Cardiac muscle cell (in vitro differentiated cells and primary cell): ENCODE data around the gene CORO1C. TPM values are rescaled to one million over a fixed set of nuclear protein-coding genes. Genes with fewer than 3 reads are reported as not detected.

Experiments used
- DNase-seq, 2 donors: peaks; one replicate each; pipeline versions ENCODE4 v3.0.0 to v3.0.0-alpha.2; 2010 to 2017; ENCODE audit warnings: low read depth in 1 of 2, low spot score in 1 of 2
- H3K27ac ChIP-seq: fragments of 200-600 bp; sonication (generic); 2 replicates; pipeline ENCODE4 v1.5.1; 2016
- H3K27me3 ChIP-seq: fragments of 200-600 bp; sonication (generic); 2 replicates; pipeline ENCODE4 v1.6.0; 2016; ENCODE audit warnings: control low read depth
- H3K36me3 ChIP-seq: fragments of 200-600 bp; sonication (generic); 2 replicates; pipeline ENCODE4 v1.5.1; 2016; ENCODE audit warnings: control low read depth
- H3K4me1 ChIP-seq: fragments of 200-600 bp; sonication (generic); 2 replicates; pipeline ENCODE4 v1.8.1; 2017; ENCODE audit warnings: low read depth, mild to moderate bottlenecking, mixed run types
- H3K4me3 ChIP-seq: fragments of 200-600 bp; sonication (generic); 2 replicates; pipeline ENCODE4 v1.5.1; 2016; ENCODE audit warnings: mild to moderate bottlenecking
- H3K9me3 ChIP-seq: fragments of 200-600 bp; sonication (generic); 2 replicates; pipeline ENCODE4 v1.5.1; 2017; ENCODE audit warnings: low read depth, mild to moderate bottlenecking, control low read depth
- polyA plus RNA-seq: library from polyadenylated mRNA; unstranded; fragments of >200 nt; fragmentation: Nextera tagmentation; extraction: Ambion mirVana; gene quantifications from 2 replicates; pipeline ENCODE4 v1.2.1, GENCODE V29; 2016
- total RNA-seq: library from RNA; depleted of rRNA; stranded (reverse); fragments of >200 nt; gene quantifications from 2 replicates; pipeline ENCODE4 v1.2.3, GENCODE V29; 2016
- TF ChIP-seq, protein P1 (sequence below): IDR thresholded peaks from 2 replicates; pipeline ENCODE4 v1.5.1; 2012; ENCODE audit warnings: low read depth, mild to moderate bottlenecking, low read length

The CORO1C gene
- total and polyA plus RNA-seq, 2 experiments from 2014 or later, result 65.4 to 72.5 TPM

- TF ChIP-seq, protein P1, sequence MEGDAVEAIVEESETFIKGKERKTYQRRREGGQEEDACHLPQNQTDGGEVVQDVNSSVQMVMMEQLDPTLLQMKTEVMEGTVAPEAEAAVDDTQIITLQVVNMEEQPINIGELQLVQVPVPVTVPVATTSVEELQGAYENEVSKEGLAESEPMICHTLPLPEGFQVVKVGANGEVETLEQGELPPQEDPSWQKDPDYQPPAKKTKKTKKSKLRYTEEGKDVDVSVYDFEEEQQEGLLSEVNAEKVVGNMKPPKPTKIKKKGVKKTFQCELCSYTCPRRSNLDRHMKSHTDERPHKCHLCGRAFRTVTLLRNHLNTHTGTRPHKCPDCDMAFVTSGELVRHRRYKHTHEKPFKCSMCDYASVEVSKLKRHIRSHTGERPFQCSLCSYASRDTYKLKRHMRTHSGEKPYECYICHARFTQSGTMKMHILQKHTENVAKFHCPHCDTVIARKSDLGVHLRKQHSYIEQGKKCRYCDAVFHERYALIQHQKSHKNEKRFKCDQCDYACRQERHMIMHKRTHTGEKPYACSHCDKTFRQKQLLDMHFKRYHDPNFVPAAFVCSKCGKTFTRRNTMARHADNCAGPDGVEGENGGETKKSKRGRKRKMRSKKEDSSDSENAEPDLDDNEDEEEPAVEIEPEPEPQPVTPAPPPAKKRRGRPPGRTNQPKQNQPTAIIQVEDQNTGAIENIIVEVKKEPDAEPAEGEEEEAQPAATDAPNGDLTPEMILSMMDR, result no peak
- Histone ChIP-seq H3K27me3 (no peaks in the 10 kb centered on the region), H3K4me1 (peaks cover 37% of the 10 kb centered on the region), H3K27ac (no peak overlapping the region), H3K4me3 (no peak overlapping the region), H3K9me3 (no peaks in the 10 kb centered on the region), H3K36me3 (no peaks in the 10 kb centered on the region)
- DNase-seq, result no peak
These were observed 6.5 kb downstream of the CORO1C start for GRCh38 chr12:108724890-108725151.

DNA sequence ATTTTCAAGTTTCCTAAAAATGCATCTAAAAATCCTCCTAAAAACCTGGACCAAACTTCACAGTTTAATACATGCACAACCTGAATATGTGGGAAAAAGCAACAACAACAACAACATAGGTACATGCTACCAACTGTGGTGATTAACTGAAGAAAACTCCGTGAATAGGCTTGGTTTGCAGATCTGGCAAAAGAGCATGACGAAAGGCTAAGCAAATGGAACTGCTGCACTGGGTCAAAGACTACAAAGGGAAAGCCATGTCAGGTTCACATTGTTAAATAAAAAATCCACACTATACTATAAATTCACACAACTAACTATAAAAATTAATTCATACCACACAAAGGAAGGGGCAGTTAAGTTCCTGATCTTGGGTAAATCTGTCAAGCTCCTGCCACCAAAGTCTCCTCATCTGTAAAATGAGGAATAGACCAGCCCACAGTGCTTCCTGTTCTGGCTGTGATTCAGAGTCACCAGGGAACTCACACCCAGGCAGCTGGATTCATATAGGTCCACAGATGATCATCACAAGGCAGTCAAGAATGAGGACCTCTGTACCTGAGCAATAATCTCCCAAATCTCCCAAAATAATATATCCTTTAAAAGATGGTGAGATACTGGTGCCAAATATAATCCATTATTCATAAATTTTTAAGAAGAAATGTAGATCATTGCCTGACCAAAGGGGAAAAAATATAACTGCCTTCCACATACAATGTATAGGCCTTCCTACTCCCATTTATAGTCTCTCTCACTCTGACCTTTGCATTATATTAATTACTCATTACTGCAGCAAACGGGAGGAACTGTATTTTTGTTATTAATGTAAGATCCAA, 7.0 kb downstream of the CORO1C start:
- Histone ChIP-seq H3K4me3 (no peak overlapping the region), H3K27me3 (no peaks in the 10 kb centered on the region), H3K9me3 (no peaks in the 10 kb centered on the region), H3K36me3 (no peaks in the 10 kb centered on the region), H3K27ac (no peak overlapping the region), H3K4me1 (peaks cover 34% of the 10 kb centered on the region)
- TF ChIP-seq, protein P1, result no peak
- no peak for DNase-seq

DNA sequence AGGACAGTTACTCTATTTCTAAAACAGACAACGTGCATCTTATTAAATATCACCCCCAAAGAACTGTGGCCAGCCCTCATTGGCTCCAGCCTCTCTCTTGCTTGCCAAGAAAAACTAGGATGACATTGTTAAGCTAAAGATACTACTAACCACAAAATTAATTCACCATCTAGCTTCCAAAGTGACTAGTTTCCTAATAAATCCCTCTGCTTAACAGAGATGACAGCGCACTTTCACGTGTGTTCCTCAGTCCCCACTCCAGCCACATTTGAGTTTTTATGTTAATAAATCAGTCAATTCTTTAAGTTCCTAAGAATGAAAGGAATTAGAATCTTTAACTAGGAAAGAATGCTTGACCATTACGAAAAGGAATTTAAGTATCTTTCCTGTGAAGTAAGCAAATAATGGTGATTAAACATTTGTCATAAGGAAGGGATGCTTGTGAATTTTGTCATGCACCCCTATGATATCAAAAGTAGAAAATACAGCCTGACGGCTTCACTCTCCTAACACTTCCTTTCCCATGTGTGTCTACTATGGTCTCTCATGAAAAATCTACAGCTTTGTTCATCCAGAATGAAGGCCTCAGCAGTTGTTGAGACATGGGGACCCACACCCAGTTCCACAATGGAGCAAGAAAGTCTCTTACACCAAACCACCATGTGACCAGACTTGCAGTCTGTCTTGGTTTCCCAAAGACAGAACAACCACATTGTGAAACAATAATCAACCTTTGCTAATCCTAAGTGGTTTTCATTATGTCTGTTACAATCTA, 8.1 kb downstream of the CORO1C start:
- H3K4me3 ChIP-seq, result no peak overlapping the region
- peak in 1 of 2 donors; percentile 71 for DNase-seq
- no peaks in the 10 kb centered on the region for H3K36me3 ChIP-seq
- H3K9me3 ChIP-seq, result no peaks in the 10 kb centered on the region
- no peaks in the 10 kb centered on the region for H3K27me3 ChIP-seq
- H3K4me1 ChIP-seq, result peaks cover 24% of the 10 kb centered on the region
- TF ChIP-seq, protein P1, result no peak
- H3K27ac ChIP-seq, result peak overlapping the region; percentile 53

DNA sequence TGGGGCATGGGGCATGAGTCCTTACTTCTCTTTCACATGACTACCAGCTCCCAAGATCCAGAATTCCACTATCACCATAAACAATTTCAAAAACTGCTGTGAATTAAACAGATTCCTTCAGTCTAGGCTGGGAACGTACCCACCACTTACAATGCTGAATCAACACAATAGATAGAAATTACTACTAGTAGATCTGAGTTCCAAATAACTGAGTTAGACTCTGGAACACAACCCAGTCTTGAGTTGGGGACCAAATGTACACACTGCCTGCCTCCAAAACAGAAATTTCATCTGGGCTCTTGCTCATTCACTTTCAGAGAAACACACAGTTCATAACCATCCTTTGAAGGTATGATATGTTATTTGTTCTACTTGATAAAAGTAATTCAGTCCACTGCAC, 8.9 kb downstream of the CORO1C start:
- Histone ChIP-seq H3K4me3 (no peak overlapping the region), H3K27ac (peak overlapping the region; percentile 53), H3K36me3 (no peaks in the 10 kb centered on the region), H3K9me3 (no peaks in the 10 kb centered on the region), H3K27me3 (no peaks in the 10 kb centered on the region), H3K4me1 (peaks cover 23% of the 10 kb centered on the region)
- TF ChIP-seq, protein P1, result no peak
- DNase-seq, result no peak

DNA sequence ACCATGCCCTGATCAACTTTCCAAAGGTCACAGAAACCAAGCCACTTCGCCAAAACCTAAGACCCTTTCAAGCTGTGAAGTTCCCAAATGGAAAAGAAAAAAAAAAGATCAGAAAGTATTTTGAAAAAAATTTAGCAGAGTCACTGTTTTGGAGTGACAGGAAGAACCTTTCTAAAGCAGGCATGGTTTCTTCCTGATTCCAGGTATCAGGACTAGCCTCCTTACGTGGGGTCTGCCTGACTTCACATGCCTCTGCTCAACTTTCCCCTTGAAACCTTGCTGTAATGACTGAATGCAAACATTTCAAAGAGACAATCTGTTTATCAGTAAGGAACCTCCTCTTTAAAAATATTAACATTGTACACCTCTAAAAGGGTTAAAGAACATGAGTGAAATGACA, 9.5 kb downstream of the CORO1C start:
- H3K4me1 ChIP-seq, result peaks cover 23% of the 10 kb centered on the region
- H3K4me3 ChIP-seq, result no peak overlapping the region
- TF ChIP-seq, protein P1, result no peak
- no peaks in the 10 kb centered on the region for H3K9me3 ChIP-seq
- H3K27me3 ChIP-seq, result no peaks in the 10 kb centered on the region
- no peaks in the 10 kb centered on the region for H3K36me3 ChIP-seq
- DNase-seq, result no peak
- H3K27ac ChIP-seq, result peak overlapping the region; percentile 53
